ENCODE measurements around the gene LYZL2. TPM values are rescaled to one million over a fixed set of nuclear protein-coding genes. Genes with fewer than 3 reads are reported as not detected.

Gene LYZL2
- total RNA-seq, result not detected in 2 replicates

GRCh38 chr10:30629653-30630052, at the start of gene LYZL2:
Gene LYZL2, minus strand, starts transcription at chr10:30629753. Its CDS starts 2,838 bp downstream, at chr10:30626915.

Other genes with a start within 250 kb of the LYZL2 start
- 1.2 and 1.8 TPM in 2 replicates for gene MAP3K8, start 195.6 kb downstream of the LYZL2 start, total RNA-seq